ENCODE data around the gene TGM1.

DNA sequence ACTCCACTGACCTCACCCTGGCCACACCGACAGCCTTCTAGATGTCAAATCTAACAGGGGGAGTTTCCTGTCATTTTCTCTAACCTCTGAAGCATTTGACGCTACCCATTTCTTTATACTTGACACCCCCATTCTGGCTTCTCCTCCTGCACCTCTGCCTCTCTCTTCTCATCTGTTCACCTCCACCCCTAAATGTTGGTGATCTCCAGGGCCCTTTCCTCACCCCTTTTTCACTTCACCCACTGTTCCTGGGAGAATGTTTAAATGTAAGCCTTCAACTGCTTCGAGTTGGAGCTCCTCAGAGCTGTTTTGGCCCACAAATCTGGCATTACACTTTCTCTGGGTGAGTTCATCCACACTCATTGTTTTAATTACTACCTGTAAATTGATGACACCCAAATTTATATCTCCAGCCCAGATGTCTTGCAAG is 8.9 kb upstream of the TGM1 start:
- TF ChIP-seq, protein P1, sequence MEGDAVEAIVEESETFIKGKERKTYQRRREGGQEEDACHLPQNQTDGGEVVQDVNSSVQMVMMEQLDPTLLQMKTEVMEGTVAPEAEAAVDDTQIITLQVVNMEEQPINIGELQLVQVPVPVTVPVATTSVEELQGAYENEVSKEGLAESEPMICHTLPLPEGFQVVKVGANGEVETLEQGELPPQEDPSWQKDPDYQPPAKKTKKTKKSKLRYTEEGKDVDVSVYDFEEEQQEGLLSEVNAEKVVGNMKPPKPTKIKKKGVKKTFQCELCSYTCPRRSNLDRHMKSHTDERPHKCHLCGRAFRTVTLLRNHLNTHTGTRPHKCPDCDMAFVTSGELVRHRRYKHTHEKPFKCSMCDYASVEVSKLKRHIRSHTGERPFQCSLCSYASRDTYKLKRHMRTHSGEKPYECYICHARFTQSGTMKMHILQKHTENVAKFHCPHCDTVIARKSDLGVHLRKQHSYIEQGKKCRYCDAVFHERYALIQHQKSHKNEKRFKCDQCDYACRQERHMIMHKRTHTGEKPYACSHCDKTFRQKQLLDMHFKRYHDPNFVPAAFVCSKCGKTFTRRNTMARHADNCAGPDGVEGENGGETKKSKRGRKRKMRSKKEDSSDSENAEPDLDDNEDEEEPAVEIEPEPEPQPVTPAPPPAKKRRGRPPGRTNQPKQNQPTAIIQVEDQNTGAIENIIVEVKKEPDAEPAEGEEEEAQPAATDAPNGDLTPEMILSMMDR (conservative IDR thresholded peaks at IDR 0.05; ENCODE audit: low read length), result no peak
- TF ChIP-seq EZH2phosphoT487 (IDR thresholded peaks at IDR 0.05; ENCODE audit: borderline replicate concordance), result no peak

Measured in Loucy (cell line).